ENCODE data around the gene GNA12. TPM values are rescaled to one million over a fixed set of nuclear protein-coding genes. Genes with fewer than 3 reads are reported as not detected.
A peak's percentile ranks its signal among the peaks of the same experiment; 100 is the strongest.
"Not testable (repeated sequence)": the region's sequence is repeated elsewhere in the genome, so short reads cannot be mapped to it uniquely, and the experiment has no call there.

The GNA12 gene
- total RNA-seq, 1 experiment from 2014 or later: 17.8 TPM

- no peak for DNase-seq (ENCODE audit: low read depth)
Measured at GRCh38 chr7:2713370-2713769, 130.7 kb downstream of the GNA12 start.

DNA sequence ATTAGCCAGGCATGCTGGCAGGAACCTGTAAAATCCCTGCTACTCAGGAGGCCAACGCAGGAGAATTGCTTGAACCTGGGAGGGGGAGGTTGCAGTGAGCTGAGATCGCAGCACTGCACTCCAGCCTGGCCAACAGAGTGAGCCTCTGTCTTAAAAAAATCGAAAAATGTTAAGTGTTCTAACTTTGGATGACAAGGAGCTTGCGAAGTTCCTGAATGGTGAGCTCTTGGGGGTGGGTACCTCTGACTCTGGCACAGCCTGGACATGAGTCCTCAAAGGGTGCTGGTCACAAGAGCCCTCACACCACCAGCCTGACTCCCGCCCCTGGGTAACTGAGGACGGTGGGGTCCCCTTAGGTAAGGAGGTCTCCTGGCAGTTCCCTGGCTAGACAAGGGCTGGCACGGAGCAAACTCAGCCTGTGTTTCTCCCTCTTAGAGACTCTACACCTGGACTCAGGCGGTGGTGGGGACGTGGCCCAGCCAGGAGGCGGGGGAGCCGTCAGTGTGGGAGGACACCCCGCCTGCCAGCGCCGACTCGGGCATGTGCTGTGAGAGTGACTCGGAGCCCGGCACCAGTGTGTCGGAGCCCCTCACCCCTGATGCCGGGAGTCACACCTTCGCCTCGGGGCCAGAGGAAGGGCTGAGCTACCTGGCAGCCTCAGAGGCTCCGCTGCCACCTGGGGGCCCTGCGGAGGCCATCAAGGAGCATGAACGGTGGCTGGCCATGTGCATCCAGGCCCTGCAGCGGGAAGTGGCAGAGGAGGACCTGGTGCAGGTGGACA lies 132.0 kb downstream of the GNA12 start:
- no peak for DNase-seq (ENCODE audit: low read depth)

- peak; percentile 55 for DNase-seq (ENCODE audit: low read depth)
Measured at GRCh38 chr7:2710901-2711551, 133.1 kb downstream of the GNA12 start.

DNA sequence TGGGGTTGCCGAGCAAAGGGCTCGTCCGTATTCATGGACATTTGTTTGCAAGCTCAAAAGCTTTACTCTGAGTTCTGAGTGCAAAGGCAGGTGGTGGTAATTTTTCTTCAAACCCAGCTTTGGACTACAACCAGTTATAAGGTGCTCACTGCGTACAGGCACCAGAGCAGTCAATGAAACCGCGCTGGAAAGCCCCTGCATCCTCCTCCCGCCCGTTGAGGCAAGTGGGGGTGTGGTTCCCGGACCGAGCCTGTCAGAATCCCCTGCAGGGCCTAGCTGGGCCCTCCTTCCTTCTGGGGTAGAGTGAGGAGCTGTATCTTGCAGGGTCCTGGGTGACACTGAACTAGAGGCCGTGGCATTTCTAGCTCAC lies 133.8 kb downstream of the GNA12 start:
- DNase-seq (ENCODE audit: low read depth): no peak

DNA sequence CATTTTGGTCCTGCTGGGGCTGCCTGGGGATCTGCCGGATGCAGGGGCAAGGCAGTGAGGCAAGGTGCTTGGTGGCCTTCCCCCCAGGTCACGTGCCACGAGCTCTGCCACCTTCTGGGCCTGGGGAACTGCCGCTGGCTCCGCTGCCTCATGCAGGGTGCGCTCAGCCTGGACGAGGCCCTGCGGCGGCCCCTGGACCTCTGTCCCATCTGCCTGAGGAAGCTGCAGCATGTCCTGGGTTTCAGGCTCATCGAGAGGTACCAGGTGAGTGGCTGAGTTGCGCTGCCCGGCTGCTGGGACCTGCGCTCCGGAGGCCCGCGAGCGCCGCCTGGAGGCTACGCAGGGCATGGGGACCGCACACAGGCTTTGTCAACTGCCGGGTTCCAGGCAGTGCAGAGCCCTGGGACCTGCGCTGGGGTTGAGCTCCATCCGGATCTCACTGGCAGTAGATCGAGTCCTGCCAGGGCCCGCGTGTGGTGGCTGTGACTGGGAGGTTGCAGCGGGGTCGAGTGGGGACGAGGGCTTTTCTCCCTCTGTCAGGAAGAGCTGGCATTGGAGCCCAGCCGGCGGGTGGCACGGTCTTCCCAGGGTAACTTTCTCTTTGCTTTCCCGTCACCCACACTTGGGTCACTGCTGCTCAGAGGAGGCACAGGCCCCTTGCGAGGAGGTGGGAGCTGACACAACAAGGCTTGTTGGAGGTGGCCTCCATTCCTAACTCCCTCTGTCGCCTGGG lies 134.4 kb downstream of the GNA12 start:
- DNase-seq (ENCODE audit: low read depth): no peak

- no peak for DNase-seq (ENCODE audit: low read depth)
Measured at GRCh38 chr7:2708547-2709310, 135.4 kb downstream of the GNA12 start.

DNA sequence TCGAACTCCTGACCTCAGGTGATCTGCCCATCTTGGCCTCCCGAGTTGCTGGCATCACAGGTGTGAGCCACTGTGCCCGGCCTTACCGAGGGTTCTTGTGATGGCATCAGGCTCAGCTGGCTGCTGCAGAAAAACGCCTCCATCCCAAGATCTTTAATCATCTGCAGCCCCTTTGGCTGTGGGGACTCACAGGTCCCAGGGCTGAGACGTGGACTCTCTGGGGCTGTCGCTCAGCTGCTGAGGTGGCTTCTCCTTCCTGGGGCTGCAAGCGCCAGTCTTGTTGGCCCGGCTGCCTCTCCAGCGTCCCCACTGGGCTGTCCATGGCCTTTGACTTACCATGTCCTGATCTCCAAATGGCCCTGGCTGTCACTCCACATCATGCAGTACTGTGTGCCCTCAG lies 136.1 kb downstream of the GNA12 start:
- no peak for DNase-seq (ENCODE audit: low read depth)

DNA sequence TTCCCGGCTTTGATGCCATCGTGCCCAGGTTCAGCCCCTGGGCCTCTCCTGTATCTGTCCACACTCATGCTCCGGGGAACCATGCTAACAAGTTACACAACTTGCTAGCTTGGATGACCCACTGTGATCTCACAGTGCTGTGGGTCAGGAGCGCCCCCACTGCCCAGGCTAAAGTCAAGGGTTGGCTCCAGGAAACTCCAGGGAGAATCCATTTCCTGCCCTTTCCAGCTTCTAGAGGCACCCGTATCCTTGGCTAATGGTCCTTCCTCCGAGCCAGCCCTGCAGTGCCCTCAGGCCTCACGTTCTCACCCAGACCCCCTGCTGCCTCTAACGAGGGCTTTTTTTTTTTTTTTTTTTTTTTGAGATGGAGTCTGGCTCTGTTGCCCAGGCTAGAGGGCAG lies 136.6 kb downstream of the GNA12 start:
- DNase-seq (ENCODE audit: low read depth): no peak

DNA sequence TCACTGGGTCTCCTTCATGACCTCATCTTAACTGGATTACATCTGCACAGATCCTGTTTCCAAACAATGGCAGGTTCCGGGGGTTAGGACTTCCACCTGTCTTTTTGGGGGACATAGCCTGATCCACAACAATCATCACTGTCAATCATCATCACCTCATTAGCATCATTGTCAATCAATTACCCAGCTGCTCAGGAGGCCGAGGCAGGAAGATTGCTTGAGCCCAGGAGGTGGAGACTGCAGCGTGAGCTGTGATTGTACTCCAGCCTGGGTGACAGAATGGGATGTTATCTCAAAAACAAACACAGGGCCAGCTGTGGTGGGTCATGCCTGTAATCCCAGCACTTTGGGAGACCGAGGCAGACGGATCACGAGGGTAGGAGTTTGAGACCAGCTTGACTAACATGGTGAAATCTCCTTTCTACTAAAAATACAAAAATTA lies 137.4 kb downstream of the GNA12 start:
- no peak for DNase-seq (ENCODE audit: low read depth)

DNA sequence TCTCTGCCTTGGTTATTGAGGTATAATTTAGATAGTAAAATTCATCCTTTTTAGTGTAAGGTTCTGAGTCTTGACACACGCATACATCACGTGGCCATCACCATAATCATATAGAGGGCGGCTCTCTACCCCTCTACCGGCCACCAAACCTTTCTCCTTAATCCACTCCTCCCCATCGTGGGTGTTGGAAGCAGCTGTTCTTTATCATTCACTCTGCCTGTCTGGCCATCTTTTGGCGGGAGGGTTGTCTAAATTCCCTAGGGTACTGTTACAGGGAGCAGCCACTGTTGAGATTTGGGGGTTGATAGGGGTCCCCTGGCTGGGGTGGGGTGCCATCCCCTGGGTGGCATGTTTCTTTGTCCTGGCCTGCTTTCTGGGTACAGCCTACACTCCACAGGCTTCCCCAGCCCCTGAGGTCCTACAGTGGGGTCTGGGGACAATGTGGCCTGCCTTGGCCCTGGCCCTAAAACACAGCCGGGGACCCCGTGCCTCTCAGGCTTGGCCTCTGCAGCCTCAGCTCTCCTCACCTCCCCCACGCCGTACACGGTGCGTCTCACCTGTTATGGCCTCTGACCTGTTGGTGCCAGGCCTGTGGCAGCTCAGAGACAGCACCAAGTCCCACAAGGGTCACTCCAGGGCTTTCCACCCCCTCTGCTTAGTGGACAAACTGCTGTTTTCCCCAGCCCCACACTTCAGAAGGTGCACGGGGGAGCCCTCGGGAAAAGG lies 138.6 kb downstream of the GNA12 start:
- DNase-seq (ENCODE audit: low read depth): no peak

DNA sequence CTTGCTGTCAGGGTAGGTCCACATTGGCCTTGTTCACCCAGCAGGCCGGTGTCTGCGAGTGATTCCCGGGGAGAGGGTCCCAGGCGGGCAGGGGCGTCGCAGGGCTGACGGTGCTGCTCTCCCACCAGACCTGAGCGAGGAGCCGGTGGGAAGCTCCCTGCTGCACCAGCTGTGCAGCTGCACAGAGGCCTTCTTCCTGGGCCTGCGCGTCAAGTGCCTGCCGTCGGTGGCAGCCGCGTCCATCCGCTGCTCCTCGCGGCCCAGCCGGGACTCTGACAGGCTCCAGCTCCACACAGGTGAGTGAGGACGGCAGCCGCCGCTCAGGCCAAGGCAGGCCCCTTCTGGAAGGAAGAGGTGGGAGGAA lies 141.5 kb downstream of the GNA12 start:
- DNase-seq (ENCODE audit: low read depth): no peak

- no peak for DNase-seq (ENCODE audit: low read depth)
Measured at GRCh38 chr7:2701832-2702593, 142.1 kb downstream of the GNA12 start.

DNA sequence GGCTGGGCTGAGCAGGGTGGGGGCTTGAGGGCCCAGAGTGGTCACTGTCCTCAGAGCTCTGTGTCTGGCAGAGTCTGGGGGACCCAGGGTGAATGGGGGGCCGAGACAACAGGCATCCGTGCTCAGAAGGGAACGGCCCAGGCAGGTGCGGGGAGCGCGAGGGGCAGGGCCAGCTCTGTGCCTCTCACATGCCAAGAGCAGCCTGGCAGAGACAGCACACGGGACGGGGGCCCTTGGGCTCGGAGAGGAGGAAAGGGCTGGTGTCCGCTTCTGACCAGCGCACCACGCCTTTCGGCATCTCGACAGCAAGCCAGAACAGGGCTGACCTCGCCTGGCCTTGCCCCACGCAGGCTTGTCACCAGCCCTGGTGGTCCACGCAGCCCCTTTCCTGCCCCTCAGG lies 142.7 kb downstream of the GNA12 start:
- DNase-seq (ENCODE audit: low read depth): no peak

- DNase-seq (ENCODE audit: low read depth): no peak
Measured at GRCh38 chr7:2700141-2700850, 143.8 kb downstream of the GNA12 start.

- DNase-seq (ENCODE audit: low read depth): no peak
Measured at GRCh38 chr7:2699289-2699620, 144.9 kb downstream of the GNA12 start.

DNA sequence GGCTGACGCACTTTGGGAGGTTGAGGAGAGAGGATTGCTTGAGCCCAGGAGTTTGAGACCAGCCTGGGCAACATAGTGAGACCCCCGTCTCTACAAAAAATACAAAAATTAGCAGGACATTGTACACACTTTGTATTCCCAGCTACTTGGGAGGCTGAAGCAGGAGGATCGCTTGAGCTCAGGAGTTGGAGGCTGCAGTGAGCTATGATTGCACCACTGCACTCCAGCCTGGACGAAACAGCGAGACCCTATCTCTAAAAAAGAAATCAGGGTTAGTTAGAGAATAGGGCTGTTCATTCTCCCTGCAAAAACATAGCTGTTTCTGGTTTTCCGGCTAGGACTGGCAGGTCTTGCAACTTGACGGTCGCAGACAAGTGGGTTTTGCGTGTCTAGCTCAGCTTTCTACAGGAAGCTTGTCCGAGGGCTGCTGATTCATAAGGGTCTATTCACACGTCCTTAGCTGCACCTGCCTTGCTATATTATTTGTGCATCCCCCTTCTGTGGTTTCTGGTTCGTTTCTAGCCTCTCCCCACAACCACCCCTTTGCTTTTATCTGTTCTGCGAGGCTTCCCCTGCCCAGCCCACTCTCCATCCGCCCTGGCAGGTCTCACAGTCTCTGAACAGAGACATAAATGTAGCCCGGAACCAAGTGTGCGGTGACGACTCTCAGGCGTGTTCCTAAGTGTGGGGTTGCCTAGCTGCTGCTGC lies 145.4 kb downstream of the GNA12 start:
- DNase-seq (ENCODE audit: low read depth): peak; percentile 81

DNA sequence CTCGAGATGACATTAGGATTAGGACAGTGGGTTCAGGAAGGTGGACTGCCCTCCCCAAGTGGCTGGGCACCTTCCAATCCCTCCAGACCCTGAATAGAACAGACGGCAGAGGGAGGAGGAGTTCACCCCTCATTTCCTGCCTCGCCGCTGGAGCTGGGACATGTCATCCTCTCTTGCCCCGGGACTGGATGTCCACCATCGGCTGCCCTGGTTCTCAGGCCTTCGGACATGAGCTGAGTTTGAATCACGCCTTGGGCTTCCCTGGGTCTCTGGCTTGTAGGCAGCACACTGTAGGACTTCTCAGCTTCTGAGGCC lies 150.0 kb downstream of the GNA12 start:
- DNase-seq (ENCODE audit: low read depth): not testable (repeated sequence)

DNA sequence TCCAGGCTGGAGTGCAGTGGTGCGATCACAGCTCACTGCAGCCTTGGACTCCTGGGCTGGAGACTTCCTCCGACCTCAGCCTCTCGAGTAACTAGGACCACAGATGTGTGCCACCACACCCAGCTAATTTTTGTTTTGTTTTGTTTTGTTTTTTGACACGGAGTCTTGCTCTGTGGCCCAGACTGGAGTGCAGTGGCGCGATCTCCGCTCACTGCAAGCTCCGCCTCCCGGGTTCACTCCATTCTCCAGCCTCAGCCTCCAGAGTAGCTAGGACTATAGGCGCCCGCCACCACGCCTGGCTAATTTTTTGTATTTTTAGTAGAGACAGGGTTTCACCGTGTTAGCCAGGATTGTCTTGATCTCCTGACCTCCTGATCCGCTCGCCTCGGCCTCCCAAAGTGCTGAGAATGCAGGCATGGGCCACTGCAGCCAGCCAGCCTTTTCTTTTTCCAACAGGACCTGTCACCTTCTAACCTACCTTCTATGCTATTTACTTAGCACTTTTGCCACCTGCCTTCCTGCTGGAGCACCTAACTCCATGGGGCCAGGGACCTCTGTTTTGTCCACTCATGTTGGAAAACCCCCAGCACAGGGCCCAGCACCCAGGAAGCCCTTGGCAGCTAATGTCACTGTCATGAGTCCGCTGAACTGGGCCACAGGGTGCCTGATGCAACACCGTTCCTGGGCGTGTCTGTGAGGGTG lies 150.5 kb downstream of the GNA12 start:
- not testable (repeated sequence) for DNase-seq (ENCODE audit: low read depth)

DNA sequence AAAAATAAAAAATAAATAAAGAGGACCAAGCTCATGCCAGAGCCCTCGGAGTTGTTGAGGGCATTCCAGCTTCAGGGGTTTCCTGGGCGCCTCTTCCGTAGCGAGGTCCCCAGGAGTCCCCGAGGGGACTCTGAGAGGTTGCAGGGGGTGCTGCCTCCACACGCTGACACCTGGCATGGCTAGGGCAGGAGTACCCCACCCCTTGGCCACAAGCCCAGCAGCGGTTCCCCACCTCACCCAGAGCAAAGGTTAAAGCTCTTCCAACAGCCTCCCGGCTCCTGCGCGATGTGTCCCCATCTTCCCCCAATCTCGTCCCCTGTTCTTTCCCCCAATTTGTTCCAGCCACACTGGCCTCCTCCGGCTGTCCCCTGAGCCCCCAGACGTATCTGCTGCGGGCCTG lies 151.6 kb downstream of the GNA12 start:
- no peak for DNase-seq (ENCODE audit: low read depth)

Measured in RPMI7951 (cell line).